DMS 273 (cell line): ENCODE data around the gene USF2.
A peak's percentile ranks its signal among the peaks of the same experiment; 100 is the strongest.

ENCODE experiments used
- DNase-seq: peaks from one replicate; lab custom pipeline; 2025; ENCODE audit not compliant: unreplicated experiment; lab: John Stamatoyannopoulos, UW

USF2 gene

GRCh38 chr19:35298561-35298972 lies 29.8 kb downstream of the USF2 start:
- DNase-seq: no peak

GRCh38 chr19:35299523-35300338 lies 31.0 kb downstream of the USF2 start:
- no peak for DNase-seq

- no peak for DNase-seq
Observed at GRCh38 chr19:35300339-35300649, 31.5 kb downstream of the USF2 start.

- no peak for DNase-seq
Observed at GRCh38 chr19:35301961-35302360, 33.2 kb downstream of the USF2 start.

- DNase-seq: no peak
Observed at GRCh38 chr19:35302446-35302845, 33.7 kb downstream of the USF2 start.

GRCh38 chr19:35303357-35303915 lies 34.7 kb downstream of the USF2 start:
- DNase-seq: no peak

GRCh38 chr19:35304036-35304435 lies 35.3 kb downstream of the USF2 start:
- DNase-seq: no peak

GRCh38 chr19:35305181-35305580 lies 36.4 kb downstream of the USF2 start:
- no peak for DNase-seq

GRCh38 chr19:35306473-35307246 lies 37.9 kb downstream of the USF2 start:
- DNase-seq: peak; percentile 46

GRCh38 chr19:35307931-35308330 lies 39.2 kb downstream of the USF2 start:
- DNase-seq: no peak

- no peak for DNase-seq
Observed at GRCh38 chr19:35308910-35309309, 40.1 kb downstream of the USF2 start.

GRCh38 chr19:35309481-35310279 lies 40.9 kb downstream of the USF2 start:
- no peak for DNase-seq

- no peak for DNase-seq
Observed at GRCh38 chr19:35310331-35310730, 41.6 kb downstream of the USF2 start.

- DNase-seq: no peak
Observed at GRCh38 chr19:35310811-35311465, 42.2 kb downstream of the USF2 start.

- DNase-seq: no peak
Observed at GRCh38 chr19:35311901-35312665, 43.3 kb downstream of the USF2 start.

GRCh38 chr19:35313587-35313986 lies 44.8 kb downstream of the USF2 start:
- no peak for DNase-seq

GRCh38 chr19:35314031-35314430 lies 45.3 kb downstream of the USF2 start:
- DNase-seq: no peak

- no peak for DNase-seq
Observed at GRCh38 chr19:35314858-35315470, 46.2 kb downstream of the USF2 start.

GRCh38 chr19:35315883-35316282 lies 47.1 kb downstream of the USF2 start:
- no peak for DNase-seq

GRCh38 chr19:35316560-35316959 lies 47.8 kb downstream of the USF2 start:
- no peak for DNase-seq
